Osteocyte (in vitro differentiated cells): ENCODE data around the gene STMN3. TPM values are rescaled to one million over a fixed set of nuclear protein-coding genes. Genes with fewer than 3 reads are reported as not detected.

ENCODE experiments used
- DNase-seq: peaks from one replicate; pipeline ENCODE4 v3.0.0; 2021; ENCODE audit warnings: mixed read lengths; ENCODE audit not compliant: unreplicated experiment; ENCODE audit errors: extremely low spot score
- H3K27ac Mint-ChIP-seq: one replicate; pipeline ENCODE4 v1.8.0; 2021; ENCODE audit warnings: mild to moderate bottlenecking, mixed read lengths; ENCODE audit not compliant: unreplicated experiment
- H3K27me3 Mint-ChIP-seq: one replicate; pipeline ENCODE4 v1.8.0; 2021; ENCODE audit warnings: mixed read lengths; ENCODE audit not compliant: unreplicated experiment
- H3K36me3 Mint-ChIP-seq: one replicate; pipeline ENCODE4 v1.8.0; 2021; ENCODE audit warnings: mixed read lengths; ENCODE audit not compliant: unreplicated experiment
- H3K4me1 Mint-ChIP-seq: one replicate; pipeline ENCODE4 v1.8.0; 2021; ENCODE audit warnings: mixed read lengths; ENCODE audit not compliant: unreplicated experiment
- H3K4me3 Mint-ChIP-seq: one replicate; pipeline ENCODE4 v1.8.0; 2021; ENCODE audit warnings: mild to moderate bottlenecking, moderate library complexity, mixed read lengths; ENCODE audit not compliant: unreplicated experiment
- H3K9me3 Mint-ChIP-seq: one replicate; pipeline ENCODE4 v1.8.0; 2021; ENCODE audit warnings: mixed read lengths; ENCODE audit not compliant: unreplicated experiment
- total RNA-seq: library from RNA; stranded (reverse); gene quantifications from 2 replicates; pipeline ENCODE4 v1.2.1, GENCODE V29; 2021
- TF ChIP-seq, protein P1 (sequence below): fragments of 200-600 bp; sonication (generic); IDR thresholded peaks from 2 replicates; pipeline ENCODE4 v1.5.0; 2021; ENCODE audit warnings: antibody characterized with exemption, mild to moderate bottlenecking, moderate library complexity

The STMN3 gene
- total RNA-seq, 1 donor from 2014 or later, result 33.2 TPM

DNA sequence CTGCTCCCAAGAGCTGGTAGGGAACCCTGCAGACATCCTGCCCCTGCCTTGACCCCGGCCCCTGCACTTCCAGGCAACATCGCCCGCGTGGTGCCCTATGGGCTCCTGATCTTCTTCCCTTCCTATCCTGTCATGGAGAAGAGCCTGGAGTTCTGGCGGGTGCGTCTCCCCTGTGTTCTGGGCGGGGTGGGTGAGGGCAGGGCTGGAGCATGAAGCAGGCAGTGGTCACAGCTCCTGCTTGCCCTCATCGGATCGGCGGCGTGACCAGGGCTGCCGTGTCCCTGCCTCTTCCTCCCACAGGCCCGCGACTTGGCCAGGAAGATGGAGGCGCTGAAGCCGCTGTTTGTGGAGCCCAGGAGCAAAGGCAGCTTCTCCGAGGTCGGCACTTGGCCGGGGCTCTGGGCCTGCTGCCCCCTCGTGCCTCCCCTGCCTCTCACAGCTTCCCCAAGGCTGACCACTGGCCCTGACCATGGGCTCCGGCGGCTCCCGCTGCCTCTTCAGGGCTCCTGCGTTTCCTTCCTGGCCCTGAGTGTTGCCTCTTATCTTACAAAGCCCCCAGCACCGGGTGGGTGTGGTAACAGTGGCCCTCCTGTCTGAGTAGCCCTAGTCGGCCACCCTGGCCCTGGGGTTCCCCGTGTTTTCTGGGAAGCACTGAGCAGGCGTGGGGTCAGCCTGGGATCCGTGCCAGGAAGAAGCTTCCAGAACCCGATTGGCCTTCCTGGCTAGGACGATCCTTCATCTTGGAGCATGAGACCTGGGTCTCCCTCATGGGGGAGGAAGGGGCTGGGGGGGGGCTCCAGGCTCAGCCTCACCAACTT, 35.2 kb upstream of the STMN3 start:
- Mint-ChIP-seq H3K4me3 (no peak overlapping the region), H3K27ac (peak overlapping the region; percentile 44), H3K27me3 (no peaks in the 10 kb centered on the region), H3K36me3 (no peaks in the 10 kb centered on the region), H3K4me1 (peaks cover 45% of the 10 kb centered on the region), H3K9me3 (no peaks in the 10 kb centered on the region)
- DNase-seq, result no peak
- TF ChIP-seq, protein P1, sequence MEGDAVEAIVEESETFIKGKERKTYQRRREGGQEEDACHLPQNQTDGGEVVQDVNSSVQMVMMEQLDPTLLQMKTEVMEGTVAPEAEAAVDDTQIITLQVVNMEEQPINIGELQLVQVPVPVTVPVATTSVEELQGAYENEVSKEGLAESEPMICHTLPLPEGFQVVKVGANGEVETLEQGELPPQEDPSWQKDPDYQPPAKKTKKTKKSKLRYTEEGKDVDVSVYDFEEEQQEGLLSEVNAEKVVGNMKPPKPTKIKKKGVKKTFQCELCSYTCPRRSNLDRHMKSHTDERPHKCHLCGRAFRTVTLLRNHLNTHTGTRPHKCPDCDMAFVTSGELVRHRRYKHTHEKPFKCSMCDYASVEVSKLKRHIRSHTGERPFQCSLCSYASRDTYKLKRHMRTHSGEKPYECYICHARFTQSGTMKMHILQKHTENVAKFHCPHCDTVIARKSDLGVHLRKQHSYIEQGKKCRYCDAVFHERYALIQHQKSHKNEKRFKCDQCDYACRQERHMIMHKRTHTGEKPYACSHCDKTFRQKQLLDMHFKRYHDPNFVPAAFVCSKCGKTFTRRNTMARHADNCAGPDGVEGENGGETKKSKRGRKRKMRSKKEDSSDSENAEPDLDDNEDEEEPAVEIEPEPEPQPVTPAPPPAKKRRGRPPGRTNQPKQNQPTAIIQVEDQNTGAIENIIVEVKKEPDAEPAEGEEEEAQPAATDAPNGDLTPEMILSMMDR, result no peak

DNA sequence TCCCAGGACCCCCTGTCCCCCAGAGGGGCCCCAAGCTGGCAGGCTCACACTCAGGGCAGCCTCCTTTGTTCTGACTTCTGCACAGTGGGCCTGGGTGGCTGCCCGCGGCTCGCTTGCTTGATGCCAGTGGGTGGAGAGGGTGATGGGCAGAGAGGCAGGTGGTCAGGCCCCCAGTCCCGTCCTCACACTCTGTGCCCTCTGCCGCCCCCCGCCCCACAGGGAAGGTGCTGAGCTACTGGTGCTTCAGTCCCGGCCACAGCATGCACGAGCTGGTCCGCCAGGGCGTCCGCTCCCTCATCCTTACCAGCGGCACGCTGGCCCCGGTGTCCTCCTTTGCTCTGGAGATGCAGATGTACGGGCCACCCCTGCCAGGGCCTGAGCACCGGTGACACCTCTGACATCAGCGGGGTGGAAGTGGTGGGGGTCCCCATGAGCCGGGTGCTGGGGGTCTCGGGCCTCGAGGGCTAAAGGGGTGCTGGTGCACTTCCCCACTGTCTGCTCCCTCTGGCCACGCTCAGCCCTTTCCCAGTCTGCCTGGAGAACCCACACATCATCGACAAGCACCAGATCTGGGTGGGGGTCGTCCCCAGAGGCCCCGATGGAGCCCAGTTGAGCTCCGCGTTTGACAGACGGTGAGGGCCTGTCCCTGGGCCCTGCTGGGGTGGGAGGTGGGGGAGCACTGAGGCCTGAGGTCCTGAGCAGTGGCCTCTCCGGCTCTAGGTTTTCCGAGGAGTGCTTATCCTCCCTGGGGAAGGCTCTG, 34.4 kb upstream of the STMN3 start:
- H3K4me3 Mint-ChIP-seq, result no peak overlapping the region
- no peak for DNase-seq
- peaks cover 53% of the 10 kb centered on the region for H3K4me1 Mint-ChIP-seq
- no peaks in the 10 kb centered on the region for H3K36me3 Mint-ChIP-seq
- H3K27ac Mint-ChIP-seq, result no peak overlapping the region
- H3K9me3 Mint-ChIP-seq, result no peaks in the 10 kb centered on the region
- TF ChIP-seq, protein P1, result no peak
- H3K27me3 Mint-ChIP-seq, result no peaks in the 10 kb centered on the region

DNA sequence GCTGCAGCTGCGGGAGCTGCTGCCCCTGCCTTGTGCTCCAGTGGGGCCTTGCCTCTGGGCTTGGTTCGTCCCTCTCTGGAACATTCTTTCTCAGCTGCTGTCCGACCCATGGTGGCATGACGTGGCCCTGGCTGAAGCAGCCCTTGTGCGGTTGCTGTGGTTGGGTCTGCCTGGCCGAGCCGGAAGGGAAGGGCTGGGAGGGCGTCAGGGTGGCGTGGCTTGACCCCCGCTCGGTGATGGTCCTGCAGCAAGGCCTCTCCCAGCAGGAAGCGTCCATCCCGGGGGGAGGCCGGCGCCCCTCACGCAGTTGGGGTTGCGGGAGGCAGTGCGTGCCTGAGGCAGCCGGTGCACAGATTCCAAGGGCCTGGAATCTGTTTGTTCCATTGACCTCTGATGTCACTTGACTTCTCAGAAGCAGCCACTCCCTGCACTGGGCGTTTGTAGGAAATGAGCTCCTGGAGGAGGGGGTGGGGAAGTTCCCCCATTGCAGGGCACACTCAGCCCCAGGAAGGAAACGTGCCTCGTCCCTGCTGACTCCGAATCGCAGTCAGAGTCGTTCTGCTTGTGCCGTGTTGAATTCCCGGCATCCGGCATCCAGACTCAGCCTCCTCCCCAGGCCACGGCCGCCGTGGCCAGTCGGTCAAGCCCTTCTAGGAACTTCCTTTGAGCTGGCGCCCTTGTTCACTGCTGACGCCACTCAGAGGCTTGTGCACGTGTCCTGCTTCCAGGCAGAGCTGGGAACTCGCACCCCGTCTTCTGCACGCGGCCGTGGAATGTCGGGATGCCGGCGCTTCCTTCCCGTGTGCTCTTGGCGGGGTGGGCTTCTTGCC, 33.5 kb upstream of the STMN3 start:
- peak overlapping the region; percentile 22 for H3K4me3 Mint-ChIP-seq
- H3K36me3 Mint-ChIP-seq, result no peaks in the 10 kb centered on the region
- peaks cover 53% of the 10 kb centered on the region for H3K4me1 Mint-ChIP-seq
- no peaks in the 10 kb centered on the region for H3K9me3 Mint-ChIP-seq
- no peak for DNase-seq
- peak overlapping the region; percentile 90 for H3K27ac Mint-ChIP-seq
- H3K27me3 Mint-ChIP-seq, result no peaks in the 10 kb centered on the region
- TF ChIP-seq, protein P1, result no peak

DNA sequence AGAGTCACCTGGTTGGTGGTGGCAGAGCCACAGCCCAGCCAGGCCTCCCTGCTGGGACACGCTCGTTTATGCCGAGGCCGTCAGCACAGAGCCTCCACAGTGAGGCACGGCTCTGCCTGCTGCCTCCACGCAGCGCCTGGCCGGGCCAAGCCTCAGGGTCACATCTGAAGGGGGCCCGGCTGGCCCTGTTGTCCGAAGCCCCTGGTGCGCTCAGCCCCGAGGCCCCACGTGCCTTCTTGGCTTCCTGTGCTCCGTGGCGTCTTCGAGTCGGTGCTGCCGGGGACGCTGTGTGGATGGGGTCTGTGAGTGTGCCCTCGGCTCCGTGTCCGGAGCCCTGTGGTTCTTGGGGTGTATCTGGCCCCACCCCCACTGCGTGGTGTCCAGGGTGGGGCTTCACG, 32.9 kb upstream of the STMN3 start:
- Mint-ChIP-seq H3K9me3 (no peaks in the 10 kb centered on the region), H3K27me3 (no peaks in the 10 kb centered on the region), H3K4me1 (peaks cover 48% of the 10 kb centered on the region), H3K4me3 (no peak overlapping the region), H3K27ac (peak overlapping the region; percentile 90), H3K36me3 (no peaks in the 10 kb centered on the region)
- TF ChIP-seq, protein P1, result no peak
- no peak for DNase-seq
